Ishikawa (cell line): ENCODE results near the gene FHL1.

Source experiments
- CEBPB ChIP-seq: IDR thresholded peaks from 2 replicates; pipeline ENCODE4 v1.6.1; 2012
- CREB1 ChIP-seq: IDR thresholded peaks from 2 replicates; pipeline ENCODE4 v1.6.1; 2012; ENCODE audit warnings: low read depth
- EGR1 ChIP-seq: IDR thresholded peaks from 2 replicates; pipeline ENCODE4 v1.6.1; 2012
- EP300 ChIP-seq: IDR thresholded peaks from 2 replicates; pipeline ENCODE4 v1.6.1; 2012; ENCODE audit warnings: borderline replicate concordance
- FOXM1 ChIP-seq: IDR thresholded peaks from 2 replicates; pipeline ENCODE4 v1.6.1; 2012; ENCODE audit warnings: low read depth, borderline replicate concordance
- NFIC ChIP-seq: IDR thresholded peaks from 2 replicates; pipeline ENCODE4 v1.6.1; 2012
- RAD21 ChIP-seq: IDR thresholded peaks from 2 replicates; pipeline ENCODE4 v1.6.1; 2012; ENCODE audit warnings: low read depth
- TAF1 ChIP-seq: IDR thresholded peaks from 2 replicates; pipeline ENCODE4 v1.6.1; 2012; ENCODE audit warnings: low read depth, mild to moderate bottlenecking
- TCF12 ChIP-seq: IDR thresholded peaks from 2 replicates; pipeline ENCODE4 v1.6.1; 2012; ENCODE audit warnings: low read depth
- TEAD4 ChIP-seq: IDR thresholded peaks from 2 replicates; pipeline ENCODE4 v1.6.1; 2012
- YY1 ChIP-seq: IDR thresholded peaks from 2 replicates; pipeline ENCODE4 v1.6.1; 2012; ENCODE audit warnings: low read depth
- ZBTB7A ChIP-seq: IDR thresholded peaks from 2 replicates; pipeline ENCODE4 v1.6.1; 2012; ENCODE audit warnings: low read depth
- TF ChIP-seq, protein P1 (sequence below): IDR thresholded peaks from 2 replicates; pipeline ENCODE4 v1.6.1; 2012
- TF ChIP-seq, protein P2 (sequence below): IDR thresholded peaks from 2 replicates; pipeline ENCODE4 v1.6.1; 2012; ENCODE audit warnings: low read depth, mild to moderate bottlenecking
- TF ChIP-seq, protein P3 (sequence below): IDR thresholded peaks from 2 replicates; pipeline ENCODE4 v1.6.1; 2012

FHL1 gene

DNA sequence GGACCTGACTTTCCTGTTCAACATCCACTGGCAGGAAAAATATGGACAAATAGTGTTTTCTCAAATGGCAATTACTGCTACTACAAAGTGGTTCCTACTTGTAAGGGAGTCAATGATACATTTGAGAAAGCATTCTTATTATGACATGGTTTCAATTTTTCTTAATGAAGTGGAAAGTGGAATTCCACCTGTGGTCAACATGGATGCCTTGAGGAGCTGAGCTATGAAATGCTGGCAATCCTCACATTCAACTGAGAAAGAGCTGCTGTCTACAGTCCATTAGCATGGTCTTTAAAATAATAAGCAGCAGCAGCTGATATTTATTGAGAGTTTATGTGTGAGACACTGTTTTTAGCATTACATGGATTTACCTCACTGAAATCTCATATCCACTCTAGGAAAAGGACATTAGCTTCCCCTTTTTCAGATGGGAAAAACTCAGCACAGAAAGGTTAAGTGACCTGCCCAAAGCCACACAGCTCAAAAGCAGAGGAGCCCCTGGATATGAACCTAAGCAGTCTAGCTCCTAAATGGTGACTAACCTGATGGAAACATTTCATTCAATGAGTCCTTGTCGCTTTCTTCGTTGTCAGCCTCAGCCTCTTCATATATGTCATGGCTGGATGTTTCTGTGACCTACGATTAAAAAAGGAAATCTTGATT is 74.6 kb downstream of the FHL1 start:
- no peak for TF ChIP-seq TAF1
- TF ChIP-seq FOXM1 = no peak
- no peak for TF ChIP-seq EGR1
- no peak for TF ChIP-seq TCF12
- TF ChIP-seq, protein P1, sequence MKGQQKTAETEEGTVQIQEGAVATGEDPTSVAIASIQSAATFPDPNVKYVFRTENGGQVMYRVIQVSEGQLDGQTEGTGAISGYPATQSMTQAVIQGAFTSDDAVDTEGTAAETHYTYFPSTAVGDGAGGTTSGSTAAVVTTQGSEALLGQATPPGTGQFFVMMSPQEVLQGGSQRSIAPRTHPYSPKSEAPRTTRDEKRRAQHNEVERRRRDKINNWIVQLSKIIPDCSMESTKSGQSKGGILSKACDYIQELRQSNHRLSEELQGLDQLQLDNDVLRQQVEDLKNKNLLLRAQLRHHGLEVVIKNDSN = no peak
- TF ChIP-seq NFIC = no peak
- no peak for TF ChIP-seq CREB1
- TF ChIP-seq, protein P2, sequence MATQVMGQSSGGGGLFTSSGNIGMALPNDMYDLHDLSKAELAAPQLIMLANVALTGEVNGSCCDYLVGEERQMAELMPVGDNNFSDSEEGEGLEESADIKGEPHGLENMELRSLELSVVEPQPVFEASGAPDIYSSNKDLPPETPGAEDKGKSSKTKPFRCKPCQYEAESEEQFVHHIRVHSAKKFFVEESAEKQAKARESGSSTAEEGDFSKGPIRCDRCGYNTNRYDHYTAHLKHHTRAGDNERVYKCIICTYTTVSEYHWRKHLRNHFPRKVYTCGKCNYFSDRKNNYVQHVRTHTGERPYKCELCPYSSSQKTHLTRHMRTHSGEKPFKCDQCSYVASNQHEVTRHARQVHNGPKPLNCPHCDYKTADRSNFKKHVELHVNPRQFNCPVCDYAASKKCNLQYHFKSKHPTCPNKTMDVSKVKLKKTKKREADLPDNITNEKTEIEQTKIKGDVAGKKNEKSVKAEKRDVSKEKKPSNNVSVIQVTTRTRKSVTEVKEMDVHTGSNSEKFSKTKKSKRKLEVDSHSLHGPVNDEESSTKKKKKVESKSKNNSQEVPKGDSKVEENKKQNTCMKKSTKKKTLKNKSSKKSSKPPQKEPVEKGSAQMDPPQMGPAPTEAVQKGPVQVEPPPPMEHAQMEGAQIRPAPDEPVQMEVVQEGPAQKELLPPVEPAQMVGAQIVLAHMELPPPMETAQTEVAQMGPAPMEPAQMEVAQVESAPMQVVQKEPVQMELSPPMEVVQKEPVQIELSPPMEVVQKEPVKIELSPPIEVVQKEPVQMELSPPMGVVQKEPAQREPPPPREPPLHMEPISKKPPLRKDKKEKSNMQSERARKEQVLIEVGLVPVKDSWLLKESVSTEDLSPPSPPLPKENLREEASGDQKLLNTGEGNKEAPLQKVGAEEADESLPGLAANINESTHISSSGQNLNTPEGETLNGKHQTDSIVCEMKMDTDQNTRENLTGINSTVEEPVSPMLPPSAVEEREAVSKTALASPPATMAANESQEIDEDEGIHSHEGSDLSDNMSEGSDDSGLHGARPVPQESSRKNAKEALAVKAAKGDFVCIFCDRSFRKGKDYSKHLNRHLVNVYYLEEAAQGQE = no peak
- TF ChIP-seq RAD21 = no peak
- TF ChIP-seq EP300 = no peak
- no peak for TF ChIP-seq YY1
- no peak for TF ChIP-seq CEBPB
- TF ChIP-seq, protein P3, sequence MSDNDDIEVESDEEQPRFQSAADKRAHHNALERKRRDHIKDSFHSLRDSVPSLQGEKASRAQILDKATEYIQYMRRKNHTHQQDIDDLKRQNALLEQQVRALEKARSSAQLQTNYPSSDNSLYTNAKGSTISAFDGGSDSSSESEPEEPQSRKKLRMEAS = no peak
- TF ChIP-seq ZBTB7A = no peak
- no peak for TF ChIP-seq TEAD4

DNA sequence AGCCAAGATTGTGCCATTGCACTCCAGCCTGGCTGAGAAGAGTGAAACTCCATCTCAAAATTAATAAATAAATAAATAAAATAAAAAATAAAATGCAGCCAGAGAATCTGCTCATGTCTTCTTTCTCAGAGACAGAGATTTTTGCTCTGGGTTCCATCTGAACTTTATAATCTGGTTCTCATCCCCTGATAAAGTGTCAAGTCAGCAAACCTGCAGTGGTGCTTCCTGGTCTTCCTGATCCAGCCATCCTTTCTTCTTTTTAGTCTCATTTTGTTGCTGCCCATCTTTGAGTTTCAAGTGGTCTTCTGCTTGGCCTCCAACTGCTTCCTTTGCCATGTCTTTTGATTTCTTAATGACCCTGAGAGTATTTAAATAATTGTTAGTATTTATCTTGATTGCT is 79.7 kb downstream of the FHL1 start:
- no peak for TF ChIP-seq TEAD4
- no peak for TF ChIP-seq ZBTB7A
- TF ChIP-seq TAF1 = no peak
- no peak for TF ChIP-seq NFIC
- no peak for TF ChIP-seq EGR1
- TF ChIP-seq TCF12 = no peak
- TF ChIP-seq FOXM1 = no peak
- TF ChIP-seq CEBPB = no peak
- TF ChIP-seq, protein P3 = no peak
- TF ChIP-seq RAD21 = no peak
- TF ChIP-seq YY1 = no peak
- no peak for TF ChIP-seq EP300
- TF ChIP-seq CREB1 = no peak
- TF ChIP-seq, protein P2 = no peak
- TF ChIP-seq, protein P1 = no peak

DNA sequence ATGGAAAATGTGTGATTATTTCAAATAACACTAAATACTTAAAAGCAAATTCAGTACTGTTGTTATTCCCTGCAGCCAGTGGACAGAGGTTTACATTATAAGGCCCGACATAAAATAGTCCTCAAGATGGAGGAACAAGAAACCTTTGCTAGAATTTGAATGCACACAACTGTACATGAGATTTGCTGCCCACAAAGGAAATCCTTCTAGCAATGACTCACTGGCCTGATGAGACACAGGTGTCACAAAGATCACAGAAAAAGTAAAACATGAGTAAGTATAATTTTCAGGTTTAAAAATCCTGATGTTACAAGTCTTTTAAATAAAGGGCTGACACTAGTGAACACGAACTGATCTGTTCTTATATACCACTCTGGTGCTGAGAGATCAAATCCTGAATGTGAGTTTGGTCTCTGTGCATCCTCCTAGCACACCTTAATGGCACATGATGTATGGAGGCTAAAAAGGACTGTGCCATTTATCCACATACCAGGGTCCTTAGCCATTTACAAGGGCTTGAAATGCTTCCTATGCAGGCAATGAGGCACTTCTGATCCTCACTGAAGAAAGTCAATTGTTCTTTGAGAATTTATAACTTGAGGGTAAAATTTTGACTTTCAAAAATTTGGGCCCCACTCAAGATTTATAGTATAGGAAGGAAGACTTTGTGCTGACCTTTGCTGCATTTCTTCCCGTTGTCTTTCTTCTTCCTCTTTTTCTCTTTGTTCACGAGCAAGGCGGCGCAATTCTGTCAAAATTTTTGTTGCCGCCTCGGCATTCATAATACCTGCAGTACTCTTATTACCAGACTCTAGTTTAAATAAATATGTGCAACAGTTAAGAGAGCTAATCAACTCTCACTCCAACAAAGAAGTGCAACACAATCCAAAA is 80.9 kb downstream of the FHL1 start:
- TF ChIP-seq FOXM1 = no peak
- TF ChIP-seq TAF1 = no peak
- no peak for TF ChIP-seq CREB1
- TF ChIP-seq, protein P2 = no peak
- TF ChIP-seq TEAD4 = no peak
- no peak for TF ChIP-seq CEBPB
- TF ChIP-seq EP300 = no peak
- TF ChIP-seq TCF12 = no peak
- TF ChIP-seq, protein P3 = no peak
- TF ChIP-seq, protein P1 = no peak
